ENCODE measurements around the gene IL27RA. TPM values are rescaled to one million over a fixed set of nuclear protein-coding genes. Genes with fewer than 3 reads are reported as not detected.

Gene IL27RA
- total RNA-seq, 2 experiments from 2014 or later, result 46.5 to 48.2 TPM

GRCh38 chr19:14091813-14092462, 60.4 kb downstream of the IL27RA start:
- Mint-ChIP-seq H3K9me3 (peaks cover 11% of the 10 kb centered on the region), H3K36me3 (ENCODE audit: low read depth) (peaks cover 36% of the 10 kb centered on the region), H3K4me1 (ENCODE audit: low read depth) (peaks cover 16% of the 10 kb centered on the region), H3K4me3 (peak overlapping the region; percentile 82), H3K27me3 (no peaks in the 10 kb centered on the region), H3K27ac (peak overlapping the region; percentile 97)
- POLR2A ChIA-PET, result interaction anchor here (1.0 to 1.7 kb wide), 6 partner anchors 8 to 29 kb away, joined by 3 to 7 read pairs (median 4); a partner anchor contains a TSS
- ATAC-seq, result peak; percentile 19
- CTCF ChIA-PET, result interaction anchor here (1.3 to 3.7 kb wide), 4 partner anchors 12 to 45 kb away, joined by 4 to 29 read pairs (median 7); partner anchors contain the start of genes ASF1B and MISP3
- intact Hi-C loops (cut with micrococcal nuclease), result no loop called here
- peak; percentile 79 for DNase-seq
- TF ChIP-seq CTCF (IDR thresholded peaks at IDR 0.05), result no peak

GRCh38 chr19:14093117-14093823, 61.7 kb downstream of the IL27RA start:
- peak overlapping the region; percentile 43 for H3K4me3 Mint-ChIP-seq
- POLR2A ChIA-PET, result interaction anchor here (1.1 to 1.6 kb wide), 4 partner anchors 12 to 19 kb away, joined by 3 to 5 read pairs (median 4); a partner anchor contains a TSS
- DNase-seq (no peak), ATAC-seq (no peak)
- peaks cover 11% of the 10 kb centered on the region for H3K9me3 Mint-ChIP-seq
- no peaks in the 10 kb centered on the region for H3K27me3 Mint-ChIP-seq
- no peak for TF ChIP-seq CTCF (IDR thresholded peaks at IDR 0.05)
- H3K36me3 Mint-ChIP-seq (ENCODE audit: low read depth), result peaks cover 32% of the 10 kb centered on the region
- CTCF ChIA-PET, result interaction anchor here (0.7 to 3.7 kb wide), 4 partner anchors 12 to 43 kb away, joined by 3 to 29 read pairs (median 6); partner anchors contain the start of genes ASF1B and MISP3
- H3K4me1 Mint-ChIP-seq (ENCODE audit: low read depth), result peaks cover 16% of the 10 kb centered on the region
- peak overlapping the region; percentile 30 for H3K27ac Mint-ChIP-seq
- intact Hi-C loops (cut with micrococcal nuclease), result no loop called here

- ATAC-seq (no peak), DNase-seq (no peak)
- H3K4me1 Mint-ChIP-seq (ENCODE audit: low read depth), result peaks cover 10% of the 10 kb centered on the region
- TF ChIP-seq CTCF (IDR thresholded peaks at IDR 0.05), result no peak
- no peak overlapping the region for H3K4me3 Mint-ChIP-seq
- no peaks in the 10 kb centered on the region for H3K27me3 Mint-ChIP-seq
- H3K9me3 Mint-ChIP-seq, result peaks cover 11% of the 10 kb centered on the region
- H3K27ac Mint-ChIP-seq, result no peak overlapping the region
- intact Hi-C loops (cut with micrococcal nuclease), result no loop called here
- POLR2A ChIA-PET, result interaction anchor here (0.8 kb wide), 1 partner anchor 41 kb away, joined by 4 read pairs; the partner anchor contains the start of gene ASF1B
- CTCF ChIA-PET, result interaction anchor here (3.7 kb wide), 1 partner anchor 19 kb away, joined by 29 read pairs; a partner anchor contains a TSS
- H3K36me3 Mint-ChIP-seq (ENCODE audit: low read depth), result peaks cover 23% of the 10 kb centered on the region
These were observed 63.3 kb downstream of the IL27RA start for GRCh38 chr19:14094854-14095253.

- ATAC-seq (no peak), DNase-seq (no peak)
- Mint-ChIP-seq H3K9me3 (peaks cover 11% of the 10 kb centered on the region), H3K4me3 (no peak overlapping the region), H3K27ac (no peak overlapping the region), H3K4me1 (ENCODE audit: low read depth) (peaks cover 10% of the 10 kb centered on the region), H3K36me3 (ENCODE audit: low read depth) (peaks cover 23% of the 10 kb centered on the region), H3K27me3 (no peaks in the 10 kb centered on the region)
- CTCF ChIA-PET, result interaction anchor here (1.6 to 1.9 kb wide), 2 partner anchors 17 to 19 kb away, joined by 6 to 10 read pairs; no protein-coding TSS in a partner anchor
- intact Hi-C loops (cut with micrococcal nuclease), result no loop called here
- TF ChIP-seq CTCF (IDR thresholded peaks at IDR 0.05), result no peak
- POLR2A ChIA-PET, result no interaction called here
These were observed 64.9 kb downstream of the IL27RA start for GRCh38 chr19:14096272-14096992.

Data from activated CD8-positive, alpha-beta T cell treated with anti-CD3 and anti-CD28 coated beads for 36 hours (primary cell).